A549 (cell line): ENCODE results near the gene LZTFL1. TPM values are rescaled to one million over a fixed set of nuclear protein-coding genes. Genes with fewer than 3 reads are reported as not detected.

Source experiments
- ATAC-seq, 2 experiments: fragments of 200-7000 bp in 1 of 2; fragments of >200 bp in 1 of 2; cut with Nextera tagmentation in 1 of 2; cut with Tn5 transposase in 1 of 2; 3 replicates each; pipeline versions ENCODE4 v1.8.0 to v1.9.1; 2018 to 2020; ENCODE audit warnings: mild to moderate bottlenecking in 1 of 2, moderate library complexity in 1 of 2
- CTCF ChIA-PET: fragments of 300-600 bp; sonication (Branson Sonifier 250); formaldehyde crosslinking; extraction: SDS; loops from one replicate; lab custom pipeline; 2021; ENCODE audit warnings: antibody characterized with exemption, inconsistent platforms; lab: Yijun Ruan, JAX
- POLR2A ChIA-PET: fragments of 350-600 bp; formaldehyde crosslinking; extraction: SDS; loops from one replicate; lab custom pipeline; 2021; ENCODE audit warnings: antibody characterized with exemption, inconsistent platforms; lab: Yijun Ruan, JAX
- DNase-seq, 2 experiments: peaks; one replicate each; pipeline versions ENCODE4 v3.0.0 to v3.0.0-alpha.2; 2011 to 2016; ENCODE audit warnings: low read depth in 1 of 2, low spot score in 1 of 2
- FAIRE-seq: peaks from 2 replicates; lab custom pipeline; 2011; peaks lifted over from hg19 to GRCh38; lab: Jason Lieb, UNC
- H3K27ac ChIP-seq, 2 experiments: fragments of >200 bp; sonication (Bioruptor Twin); formaldehyde crosslinking; 3 replicates each; pipeline ENCODE4 v1.5.1; 2016 to 2017
- H3K4me1 ChIP-seq: fragments of >200 bp; sonication (Bioruptor Twin); formaldehyde crosslinking; 3 replicates; pipeline ENCODE4 v1.6.1; 2016
- H3K4me2 ChIP-seq: fragments of >200 bp; sonication (Bioruptor Twin); formaldehyde crosslinking; 3 replicates; pipeline ENCODE4 v1.6.1; 2016
- H3K4me3 ChIP-seq: fragments of >200 bp; sonication (Bioruptor Twin); formaldehyde crosslinking; 3 replicates; pipeline ENCODE4 v1.5.1; 2016
- H3K9me3 ChIP-seq: fragments of >200 bp; sonication (Bioruptor Twin); formaldehyde crosslinking; 3 replicates; pipeline ENCODE4 v1.6.1; 2016
- BHLHE40 ChIP-seq: IDR thresholded peaks from 2 replicates; pipeline ENCODE4 v1.6.1; 2012; ENCODE audit warnings: low read depth, low read length, inconsistent platforms
- CBX2 ChIP-seq: fragments of 200-600 bp; sonication (generic); IDR thresholded peaks from 2 replicates; pipeline ENCODE4 v1.6.1; 2016; ENCODE audit warnings: low read depth, mild to moderate bottlenecking, borderline replicate concordance
- CHD2 ChIP-seq: fragments of 150-350 bp; IDR thresholded peaks from 2 replicates; pipeline ENCODE4 v1.6.1; 2014; ENCODE audit warnings: low read length; ENCODE audit not compliant: partially characterized antibody
- EHMT2 ChIP-seq: fragments of 200-600 bp; sonication (generic); IDR thresholded peaks from 2 replicates; pipeline ENCODE4 v1.6.1; 2016; ENCODE audit warnings: antibody characterized with exemption, low read depth, mild to moderate bottlenecking, moderate library complexity
- EP300 ChIP-seq, 2 experiments: fragments of >200 bp; sonication (Bioruptor Twin); formaldehyde crosslinking; IDR thresholded peaks; 2 replicates in 1 of 2; 3 replicates in 1 of 2; pipeline ENCODE4 v1.6.1; 2016 to 2017
- FOSL2 ChIP-seq, 2 experiments: fragments of 450-650 bp in 1 of 2; fragments of >200 bp in 1 of 2; sonication (Bioruptor Twin) in 1 of 2; formaldehyde crosslinking; IDR thresholded peaks; 2 replicates each; pipeline versions ENCODE4 v1.5.0 to v1.6.1; 2016 to 2020; ENCODE audit warnings: mild to moderate bottlenecking in 1 of 2, moderate library complexity in 1 of 2
- FOXS1 ChIP-seq: fragments of 250-450 bp; sonication (Bioruptor Pico); IDR thresholded peaks from 2 replicates; pipeline ENCODE4 v1.5.0; 2020; ENCODE audit warnings: mild to moderate bottlenecking, moderate library complexity
- GATA3 ChIP-seq: IDR thresholded peaks from 2 replicates; pipeline ENCODE4 v1.6.1; 2012; ENCODE audit warnings: borderline replicate concordance
- HDAC2 ChIP-seq: fragments of 200-600 bp; sonication (generic); IDR thresholded peaks from 2 replicates; pipeline ENCODE4 v1.6.1; 2016
- HOXB13 ChIP-seq: fragments of 250-450 bp; sonication (Bioruptor Pico); IDR thresholded peaks from 2 replicates; pipeline ENCODE4 v1.5.0; 2020; ENCODE audit warnings: low read depth, mild to moderate bottlenecking, moderate library complexity
- HOXB5 ChIP-seq: fragments of 250-450 bp; sonication (Bioruptor Pico); IDR thresholded peaks from 2 replicates; pipeline ENCODE4 v1.5.0; 2020; ENCODE audit warnings: mild to moderate bottlenecking, moderate library complexity
- JUNB ChIP-seq: fragments of >200 bp; sonication (Bioruptor Twin); formaldehyde crosslinking; IDR thresholded peaks from 2 replicates; pipeline ENCODE4 v1.6.1; 2016
- NR3C1 ChIP-seq: fragments of >200 bp; sonication (Bioruptor Twin); formaldehyde crosslinking; IDR thresholded peaks from 3 replicates; pipeline ENCODE4 v1.6.1; 2017
- PHF8 ChIP-seq: fragments of 200-600 bp; sonication (generic); IDR thresholded peaks from 2 replicates; pipeline ENCODE4 v1.6.1; 2016; ENCODE audit warnings: low read depth, mild to moderate bottlenecking, antibody characterized with exemption, moderate library complexity, borderline replicate concordance
- POLR2A ChIP-seq: IDR thresholded peaks from 2 replicates; pipeline ENCODE4 v1.6.1; 2012; ENCODE audit warnings: mild to moderate bottlenecking, low read length
- POLR2AphosphoS2 ChIP-seq: conservative IDR thresholded peaks from 2 replicates; pipeline ENCODE4 v1.6.1; 2012; ENCODE audit warnings: low read length, improper control_type of control experiment, inconsistent platforms
- RAD21 ChIP-seq, 2 experiments: fragments of >200 bp in 1 of 2; sonication (Bioruptor Twin) in 1 of 2; formaldehyde crosslinking in 1 of 2; IDR thresholded peaks in 1 of 2; conservative IDR thresholded peaks in 1 of 2; 2 replicates in 1 of 2; 3 replicates in 1 of 2; pipeline ENCODE4 v1.6.1; 2012 to 2018; ENCODE audit warnings: inconsistent platforms in 1 of 2
- RARB ChIP-seq: fragments of 250-450 bp; sonication (Bioruptor Pico); IDR thresholded peaks from 2 replicates; pipeline ENCODE4 v1.8.0; 2021; ENCODE audit warnings: mild to moderate bottlenecking, moderate library complexity
- RCOR1 ChIP-seq: fragments of 150-350 bp; IDR thresholded peaks from 2 replicates; pipeline ENCODE4 v1.6.1; 2014; ENCODE audit warnings: antibody characterized with exemption, low read length, low read depth
- RFX5 ChIP-seq: fragments of 450-650 bp; IDR thresholded peaks from 2 replicates; pipeline ENCODE4 v1.7.1; 2014; ENCODE audit warnings: antibody characterized with exemption, mild to moderate bottlenecking, moderate library complexity
- RNF2 ChIP-seq: fragments of 200-600 bp; sonication (generic); IDR thresholded peaks from 2 replicates; pipeline ENCODE4 v1.6.1; 2016; ENCODE audit warnings: low read depth, mild to moderate bottlenecking, antibody characterized with exemption, moderate library complexity, borderline replicate concordance
- SMC3 ChIP-seq: fragments of >200 bp; sonication (Bioruptor Twin); formaldehyde crosslinking; IDR thresholded peaks from 3 replicates; pipeline ENCODE4 v1.6.1; 2018; ENCODE audit warnings: inconsistent platforms
- SREBF2 ChIP-seq: fragments of 450-650 bp; IDR thresholded peaks from 2 replicates; pipeline ENCODE4 v1.6.1; 2014; ENCODE audit warnings: mild to moderate bottlenecking, moderate library complexity
- TFCP2L1 ChIP-seq: fragments of 250-450 bp; sonication (Bioruptor Pico); IDR thresholded peaks from 2 replicates; pipeline ENCODE4 v1.5.0; 2021; ENCODE audit warnings: mild to moderate bottlenecking
- TP53 ChIP-seq: fragments of 250-450 bp; sonication (Bioruptor Pico); IDR thresholded peaks from 2 replicates; pipeline ENCODE4 v1.5.0; 2021; ENCODE audit warnings: mild to moderate bottlenecking, moderate library complexity
- ZFP36 ChIP-seq: fragments of 450-650 bp; IDR thresholded peaks from 2 replicates; pipeline ENCODE4 v1.6.1; 2014; ENCODE audit warnings: borderline replicate concordance; ENCODE audit not compliant: partially characterized antibody
- WGBS: methylation state at CpG from one replicate; pipeline ENCODE4 v1.1.6; 2017; ENCODE audit errors: missing lambda C conversion rate; 5-methylcytosine and 5-hydroxymethylcytosine counted together
- polyA plus RNA-seq, 4 experiments: library from polyadenylated mRNA; depleted of rRNA in 3 of 4; stranded (reverse); fragments of >200 nt; fragmentation: RNase III in 1 of 4; extraction: RNeasy Plus Mini Kit Qiagen cat#74134 plus additional on column Dnase treatment in 1 of 4; gene quantifications; 2 replicates in 3 of 4; 3 replicates in 1 of 4; pipeline ENCODE4 v1.2.3, GENCODE V29; 2011 to 2017
- TF ChIP-seq, protein P1 (sequence below): IDR thresholded peaks from 2 replicates; pipeline ENCODE4 v1.6.1; 2012; ENCODE audit warnings: low read depth, borderline replicate concordance
- TF ChIP-seq, protein P2 (sequence below): fragments of >200 bp; sonication (Bioruptor Twin); formaldehyde crosslinking; IDR thresholded peaks from 3 replicates; pipeline ENCODE4 v1.6.1; 2016
- TF ChIP-seq, protein P3 (sequence below): fragments of >200 bp; sonication (Bioruptor Twin); formaldehyde crosslinking; IDR thresholded peaks from 3 replicates; pipeline ENCODE4 v1.5.1; 2016

LZTFL1 gene
- polyA plus RNA-seq, 2 of the 4 experiments (the other 2 are of a cell fraction), result 10.8 to 25.0 TPM

DNA sequence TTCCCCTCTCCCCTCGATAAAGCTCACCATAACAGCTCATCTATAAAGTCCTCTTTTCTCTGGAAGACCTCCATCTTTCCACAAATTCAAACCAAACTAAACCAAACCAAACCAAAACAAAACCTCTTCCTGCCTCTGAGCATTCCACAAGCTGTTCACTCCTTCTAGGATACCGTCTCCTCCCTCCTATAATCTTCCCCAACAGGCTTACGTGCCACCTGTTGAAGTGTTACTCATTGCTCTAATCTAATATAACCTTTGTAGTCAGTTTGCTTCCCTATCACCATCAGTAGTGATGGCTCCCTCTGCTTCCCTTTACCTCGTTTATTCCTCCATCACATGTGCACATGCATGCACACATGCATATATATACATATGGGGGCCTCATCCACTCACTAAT, 31.7 kb upstream of the LZTFL1 start (continued):
- TF ChIP-seq CHD2 (no peak), CBX2 (no peak), TFCP2L1 (CRISPR knock-in tag) (no peak), HDAC2 (no peak), EP300 (IDR thresholded peaks at IDR 0.05) (no peak), RARB (CRISPR knock-in tag) (no peak), NR3C1 (no peak), EHMT2 (no peak)
- TF ChIP-seq, protein P1, sequence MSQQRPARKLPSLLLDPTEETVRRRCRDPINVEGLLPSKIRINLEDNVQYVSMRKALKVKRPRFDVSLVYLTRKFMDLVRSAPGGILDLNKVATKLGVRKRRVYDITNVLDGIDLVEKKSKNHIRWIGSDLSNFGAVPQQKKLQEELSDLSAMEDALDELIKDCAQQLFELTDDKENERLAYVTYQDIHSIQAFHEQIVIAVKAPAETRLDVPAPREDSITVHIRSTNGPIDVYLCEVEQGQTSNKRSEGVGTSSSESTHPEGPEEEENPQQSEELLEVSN, result no peak

DNA sequence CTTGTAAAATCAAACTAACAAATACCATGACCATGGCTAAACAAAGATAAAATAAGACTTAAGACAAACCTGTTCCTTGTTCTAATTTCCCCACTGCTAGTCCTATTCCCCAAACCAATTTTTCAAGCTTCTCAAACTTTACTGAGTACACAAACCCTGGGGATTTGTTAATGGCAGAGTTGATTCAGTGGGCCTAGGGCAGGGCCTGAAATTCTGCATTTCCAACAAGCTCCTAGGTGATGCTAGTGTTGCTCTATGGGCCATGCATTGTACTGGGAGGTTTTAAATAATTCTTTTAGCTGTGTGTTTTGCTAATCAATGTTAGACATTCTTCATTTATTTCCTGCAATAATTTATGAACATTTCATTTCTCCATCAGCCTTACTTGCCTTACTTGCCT, 31.1 kb upstream of the LZTFL1 start:
- POLR2A ChIA-PET, result no interaction called here

DNA sequence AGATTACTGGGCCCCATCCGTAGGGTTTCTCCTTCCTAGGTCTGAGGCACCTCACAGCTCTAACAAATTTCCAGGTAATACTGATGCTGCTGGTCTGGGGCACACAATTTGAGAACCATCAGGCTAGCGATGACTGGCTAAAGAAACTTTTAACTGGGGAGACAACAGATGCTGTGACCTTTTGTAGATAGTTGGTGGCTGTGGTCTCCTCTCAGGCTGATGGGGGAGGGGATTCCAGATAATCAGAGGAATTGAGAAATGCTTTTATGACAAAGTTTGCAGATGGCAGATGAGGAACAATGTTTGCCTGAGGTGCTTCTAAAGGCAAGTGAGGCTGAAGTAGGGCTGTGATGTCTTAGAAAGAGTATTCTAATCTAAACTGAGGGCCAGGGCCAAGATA, 30.6 kb upstream of the LZTFL1 start:
- Histone ChIP-seq H3K27ac (no peak overlapping the region), H3K4me1 (no peaks in the 10 kb centered on the region), H3K4me2 (no peak overlapping the region), H3K4me3 (no peak overlapping the region), H3K9me3 (no peaks in the 10 kb centered on the region)
- no peak for TF ChIP-seq FOXS1 (CRISPR knock-in tag)
- no peak for TF ChIP-seq GATA3
- TF ChIP-seq, protein P2, sequence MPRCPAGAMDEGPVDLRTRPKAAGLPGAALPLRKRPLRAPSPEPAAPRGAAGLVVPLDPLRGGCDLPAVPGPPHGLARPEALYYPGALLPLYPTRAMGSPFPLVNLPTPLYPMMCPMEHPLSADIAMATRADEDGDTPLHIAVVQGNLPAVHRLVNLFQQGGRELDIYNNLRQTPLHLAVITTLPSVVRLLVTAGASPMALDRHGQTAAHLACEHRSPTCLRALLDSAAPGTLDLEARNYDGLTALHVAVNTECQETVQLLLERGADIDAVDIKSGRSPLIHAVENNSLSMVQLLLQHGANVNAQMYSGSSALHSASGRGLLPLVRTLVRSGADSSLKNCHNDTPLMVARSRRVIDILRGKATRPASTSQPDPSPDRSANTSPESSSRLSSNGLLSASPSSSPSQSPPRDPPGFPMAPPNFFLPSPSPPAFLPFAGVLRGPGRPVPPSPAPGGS, result no peak
- no peak for TF ChIP-seq PHF8
- TF ChIP-seq, protein P3, sequence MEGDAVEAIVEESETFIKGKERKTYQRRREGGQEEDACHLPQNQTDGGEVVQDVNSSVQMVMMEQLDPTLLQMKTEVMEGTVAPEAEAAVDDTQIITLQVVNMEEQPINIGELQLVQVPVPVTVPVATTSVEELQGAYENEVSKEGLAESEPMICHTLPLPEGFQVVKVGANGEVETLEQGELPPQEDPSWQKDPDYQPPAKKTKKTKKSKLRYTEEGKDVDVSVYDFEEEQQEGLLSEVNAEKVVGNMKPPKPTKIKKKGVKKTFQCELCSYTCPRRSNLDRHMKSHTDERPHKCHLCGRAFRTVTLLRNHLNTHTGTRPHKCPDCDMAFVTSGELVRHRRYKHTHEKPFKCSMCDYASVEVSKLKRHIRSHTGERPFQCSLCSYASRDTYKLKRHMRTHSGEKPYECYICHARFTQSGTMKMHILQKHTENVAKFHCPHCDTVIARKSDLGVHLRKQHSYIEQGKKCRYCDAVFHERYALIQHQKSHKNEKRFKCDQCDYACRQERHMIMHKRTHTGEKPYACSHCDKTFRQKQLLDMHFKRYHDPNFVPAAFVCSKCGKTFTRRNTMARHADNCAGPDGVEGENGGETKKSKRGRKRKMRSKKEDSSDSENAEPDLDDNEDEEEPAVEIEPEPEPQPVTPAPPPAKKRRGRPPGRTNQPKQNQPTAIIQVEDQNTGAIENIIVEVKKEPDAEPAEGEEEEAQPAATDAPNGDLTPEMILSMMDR, result no peak
- no peak for TF ChIP-seq ZFP36
- no peak for TF ChIP-seq EHMT2
- no peak for TF ChIP-seq JUNB
- no peak for TF ChIP-seq RNF2
- TF ChIP-seq FOSL2 (IDR thresholded peaks at IDR 0.05), result no peak
- TF ChIP-seq FOSL2 (CRISPR knock-in tag; IDR thresholded peaks at IDR 0.05), result no peak
- 50% methylated on average over 2 of the region's 2 CpGs for WGBS
- ChIA-PET CTCF (interaction anchor here (0.8 to 1.4 kb wide), 4 partner anchors 18 to 206 kb away, joined by 3 to 4 read pairs (median 3); no protein-coding TSS in a partner anchor), POLR2A (no interaction called here)
- DNase-seq (no peak), ATAC-seq (no peak), FAIRE-seq (no peak)

More for the DNA sequence above, 31.1 kb upstream of the LZTFL1 start:
- Histone ChIP-seq H3K4me3 (no peak overlapping the region), H3K4me2 (no peak overlapping the region), H3K27ac (no peak overlapping the region), H3K9me3 (no peaks in the 10 kb centered on the region), H3K4me1 (no peaks in the 10 kb centered on the region)
- ATAC-seq, result no peak
- CTCF ChIA-PET, result interaction anchor here (0.8 to 1.4 kb wide), 3 partner anchors 18 to 205 kb away, joined by 3 to 4 read pairs (median 3); no protein-coding TSS in a partner anchor
- no peak for DNase-seq
- no peak for FAIRE-seq
- TF ChIP-seq RCOR1, result no peak
- TF ChIP-seq SREBF2, result no peak
- TF ChIP-seq EP300 (IDR thresholded peaks at IDR 0.05), result no peak
- no peak for TF ChIP-seq JUNB
- TF ChIP-seq HOXB13 (CRISPR knock-in tag), result no peak
- TF ChIP-seq, protein P3, result no peak
- no peak for TF ChIP-seq FOXS1 (CRISPR knock-in tag)
- TF ChIP-seq POLR2AphosphoS2, result no peak
- TF ChIP-seq RAD21 (conservative IDR thresholded peaks at IDR 0.05 in 1 of 2, IDR thresholded peaks at IDR 0.05 in 1 of 2), result no peak
- TF ChIP-seq POLR2A, result no peak
- TF ChIP-seq RFX5, result no peak
- TF ChIP-seq BHLHE40, result no peak
- TF ChIP-seq HOXB5, result no peak
- no peak for TF ChIP-seq TP53 (CRISPR knock-in tag)
- TF ChIP-seq SMC3, result no peak
